Myometrial cell (primary cell): ENCODE measurements around the gene FAM9A. TPM values are rescaled to one million over a fixed set of nuclear protein-coding genes. Genes with fewer than 3 reads are reported as not detected.

ENCODE experiments used
- total RNA-seq: library from RNA; depleted of rRNA; stranded (reverse); fragments of >200 nt; gene quantifications from 2 replicates; pipeline ENCODE4 v1.2.3, GENCODE V29; 2015

FAM9A gene
- not detected in 2 replicates for total RNA-seq

GRCh38 chrX:8801041-8801599 lies at the start of gene FAM9A:
FAM9A (minus strand) TSS chrX:8801383; CDS start chrX:8800171, 1,212 bp downstream.

Other genes starting within 250 kb of the FAM9A start
- 1.2 and 1.4 TPM in 2 replicates for gene ANOS1, start 69.2 kb downstream of the FAM9A start, total RNA-seq
- not detected in 2 replicates for gene FAM9B, start 232.7 kb upstream of the FAM9A start, total RNA-seq